ENCODE measurements around the gene ADAM8. TPM values are rescaled to one million over a fixed set of nuclear protein-coding genes. Genes with fewer than 3 reads are reported as not detected.

The ADAM8 gene
- total and polyA plus RNA-seq, 2 of the 8 experiments (the other 6 are each of a cell fraction or from before 2014, with no cell fraction given) = 4.6 TPM

- no peak for TF ChIP-seq SUZ12 (IDR thresholded peaks at IDR 0.05; ENCODE audit: low read length)
- no peak for TF ChIP-seq FOSL1 (IDR thresholded peaks at IDR 0.05; ENCODE audit: insufficient read depth, low read depth, low read length)
- TF ChIP-seq SP1 (IDR thresholded peaks at IDR 0.05; ENCODE audit: low read depth, low read length) = no peak
- no peak for TF ChIP-seq KDM4A (IDR thresholded peaks at IDR 0.05; ENCODE audit: low read depth, low read length, severe bottlenecking)
- TF ChIP-seq SIRT6 (IDR thresholded peaks at IDR 0.05; ENCODE audit: low read length) = no peak
- no peak for TF ChIP-seq CHD1 (IDR thresholded peaks at IDR 0.05; ENCODE audit: low read depth, low read length)
- TF ChIP-seq PHF8 (conservative IDR thresholded peaks at IDR 0.05; ENCODE audit: low read depth, low read length) = no peak
- TF ChIP-seq, protein P1, sequence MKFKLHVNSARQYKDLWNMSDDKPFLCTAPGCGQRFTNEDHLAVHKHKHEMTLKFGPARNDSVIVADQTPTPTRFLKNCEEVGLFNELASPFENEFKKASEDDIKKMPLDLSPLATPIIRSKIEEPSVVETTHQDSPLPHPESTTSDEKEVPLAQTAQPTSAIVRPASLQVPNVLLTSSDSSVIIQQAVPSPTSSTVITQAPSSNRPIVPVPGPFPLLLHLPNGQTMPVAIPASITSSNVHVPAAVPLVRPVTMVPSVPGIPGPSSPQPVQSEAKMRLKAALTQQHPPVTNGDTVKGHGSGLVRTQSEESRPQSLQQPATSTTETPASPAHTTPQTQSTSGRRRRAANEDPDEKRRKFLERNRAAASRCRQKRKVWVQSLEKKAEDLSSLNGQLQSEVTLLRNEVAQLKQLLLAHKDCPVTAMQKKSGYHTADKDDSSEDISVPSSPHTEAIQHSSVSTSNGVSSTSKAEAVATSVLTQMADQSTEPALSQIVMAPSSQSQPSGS (IDR thresholded peaks at IDR 0.05; ENCODE audit: low read length) = no peak
- TF ChIP-seq GTF2F1 (IDR thresholded peaks at IDR 0.05; ENCODE audit: borderline replicate concordance, low read depth, low read length) = no peak
- TF ChIP-seq POLR2AphosphoS5 (IDR thresholded peaks at IDR 0.05; ENCODE audit: low read depth, low read length) = no peak
- no peak for TF ChIP-seq ATF3 (IDR thresholded peaks at IDR 0.05; ENCODE audit: insufficient read depth, low read depth, low read length)
- no peak for TF ChIP-seq SP2 (IDR thresholded peaks at IDR 0.05; ENCODE audit: low read length)
- no peak for TF ChIP-seq RBBP5 (IDR thresholded peaks at IDR 0.05; ENCODE audit: borderline replicate concordance, low read depth, low read length)
- TF ChIP-seq MAX (IDR thresholded peaks at IDR 0.05) = no peak; the same call in none of the 2 replicates
- TF ChIP-seq CBX8 (IDR thresholded peaks at IDR 0.05; ENCODE audit: borderline replicate concordance, low read depth, low read length) = no peak
- TF ChIP-seq TAF7 (optimal IDR thresholded peaks at IDR 0.05; ENCODE audit: borderline replicate concordance, low read depth, low read length) = no peak
- TF ChIP-seq SRF (IDR thresholded peaks at IDR 0.05; ENCODE audit: low read depth, low read length) = no peak
- TF ChIP-seq CHD2 (IDR thresholded peaks at IDR 0.05; ENCODE audit: low read length) = no peak
- TF ChIP-seq YY1 (IDR thresholded peaks at IDR 0.05; ENCODE audit: low read depth, low read length) = no peak
- TF ChIP-seq RNF2 (IDR thresholded peaks at IDR 0.05; ENCODE audit: borderline replicate concordance, low read depth, low read length, missing control alignments, poor library complexity, severe bottlenecking) = no peak
Measured at GRCh38 chr10:133309100-133309719, 32.5 kb upstream of the ADAM8 start (continued).
